ENCODE measurements around the gene SMIM44. TPM values are rescaled to one million over a fixed set of nuclear protein-coding genes. Genes with fewer than 3 reads are reported as not detected.

The SMIM44 gene
- total RNA-seq, 4 donors from 2014 or later, result 5.4 to 11.0 TPM; not detected in 2

DNA sequence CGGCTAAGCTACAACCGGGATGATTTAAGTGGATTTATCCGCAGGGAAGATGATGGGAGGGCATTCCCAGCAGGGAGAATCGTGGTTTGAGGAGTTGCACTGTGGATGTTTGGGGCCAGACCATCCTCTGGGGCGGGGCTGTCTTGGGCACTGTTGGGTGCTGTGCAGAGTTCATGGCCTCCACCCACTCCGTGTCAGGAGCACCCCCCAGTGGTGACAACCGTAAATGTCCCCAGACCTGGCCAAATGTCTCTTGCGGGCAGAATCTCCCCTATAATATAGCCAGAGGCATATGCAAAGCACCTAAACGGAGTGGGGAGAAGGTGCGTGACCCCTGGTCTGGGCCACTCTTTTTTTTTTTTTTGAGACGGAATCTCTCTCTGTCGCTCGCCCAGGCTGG, 43.2 kb downstream of the SMIM44 start:
- H3K9me3 ChIP-seq, result no peaks in the 10 kb centered on the region
- H3K4me3 ChIP-seq, result no peak overlapping the region
- no peaks in the 10 kb centered on the region for H3K27me3 ChIP-seq
- TF ChIP-seq CTCF (IDR thresholded peaks at IDR 0.05), result peak in 5 of 6 experiments; percentile 20 to 68 (median 49)
- TF ChIP-seq POLR2A (IDR thresholded peaks at IDR 0.05), result no peak
- peaks cover 0 to 27% (median 0%) of the 10 kb centered on the region in 4 donors for H3K4me1 ChIP-seq
- no peak overlapping the region for H3K27ac ChIP-seq
- peak; percentile 32 to 75 (median 73) for DNase-seq
- peaks cover 0 to 39% (median 0%) of the 10 kb centered on the region in 3 donors for H3K36me3 ChIP-seq

- DNase-seq, result peak; percentile 92 to 99 (median 98)
- TF ChIP-seq CTCF (IDR thresholded peaks at IDR 0.05) (peak in 1 of 6 experiments; percentile 8), POLR2A (IDR thresholded peaks at IDR 0.05) (peak in 1 of 2 donors; percentile 41)
- H3K4me1 ChIP-seq, result peaks cover 0 to 18% (median 4%) of the 10 kb centered on the region in 4 donors
- H3K4me3 ChIP-seq, result peak overlapping the region; percentile 56 to 72 (median 60)
- H3K27me3 ChIP-seq, result no peaks in the 10 kb centered on the region
- H3K36me3 ChIP-seq, result peaks cover 0 to 28% (median 0%) of the 10 kb centered on the region in 3 donors
- peak overlapping the region; percentile 82 to 88 (median 88) for H3K27ac ChIP-seq
- H3K9me3 ChIP-seq, result no peaks in the 10 kb centered on the region
Measured at GRCh38 chr19:3434630-3435553, 48.3 kb downstream of the SMIM44 start.

DNA sequence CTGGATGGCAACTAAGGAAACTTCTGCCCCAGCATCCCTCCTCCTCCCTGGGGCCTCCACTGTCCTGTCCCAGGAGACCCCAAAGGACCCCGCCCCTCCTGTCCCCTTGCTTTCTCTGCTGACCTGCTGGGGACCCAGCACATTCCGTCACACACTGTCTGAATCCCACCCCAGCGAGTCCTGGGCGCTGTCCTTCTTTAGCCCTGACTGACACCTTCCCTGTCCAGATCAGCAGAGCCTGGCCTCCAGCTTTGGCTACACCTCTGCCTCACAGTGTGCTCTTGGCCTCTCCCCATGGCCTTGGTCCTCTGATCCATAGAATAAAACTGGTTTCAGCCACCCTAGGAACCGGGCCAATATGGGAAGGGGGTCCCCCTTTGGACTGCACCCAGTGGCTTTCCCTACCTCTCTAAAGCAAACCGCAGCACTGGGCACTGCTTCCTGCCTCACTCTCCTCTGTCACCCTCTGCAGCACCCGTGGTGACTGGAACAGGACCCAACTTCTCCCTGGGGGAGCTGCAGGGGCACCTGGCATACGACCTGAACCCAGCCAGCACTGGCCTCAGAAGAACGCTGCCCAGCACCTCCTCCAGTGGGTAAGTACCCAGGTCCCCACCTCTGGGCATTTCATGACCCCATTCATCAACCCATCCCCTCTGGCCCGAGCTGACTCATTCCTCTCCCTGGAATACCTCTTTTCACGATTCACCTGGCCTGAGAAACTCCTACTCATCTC, 49.3 kb downstream of the SMIM44 start:
- Histone ChIP-seq H3K27ac (peak overlapping the region; percentile 82 to 88 (median 88)), H3K9me3 (no peaks in the 10 kb centered on the region), H3K4me3 (peak overlapping the region in 2 of 4 donors; percentile 56 to 63), H3K4me1 (peaks cover 0 to 19% (median 4%) of the 10 kb centered on the region in 4 donors), H3K27me3 (no peaks in the 10 kb centered on the region), H3K36me3 (peaks cover 0 to 27% (median 0%) of the 10 kb centered on the region in 3 donors)
- no peak for DNase-seq
- TF ChIP-seq CTCF (IDR thresholded peaks at IDR 0.05), result no peak
- TF ChIP-seq POLR2A (IDR thresholded peaks at IDR 0.05), result no peak

GRCh38 chr19:3433313-3433712, 49.9 kb downstream of the SMIM44 start:
- Histone ChIP-seq H3K4me1 (peaks cover 0 to 25% (median 4%) of the 10 kb centered on the region in 4 donors), H3K9me3 (no peaks in the 10 kb centered on the region), H3K4me3 (no peak overlapping the region), H3K36me3 (peaks cover 0 to 22% (median 0%) of the 10 kb centered on the region in 3 donors), H3K27me3 (no peaks in the 10 kb centered on the region), H3K27ac (peak overlapping the region in 3 of 4 donors; percentile 15 to 87 (median 82))
- no peak for TF ChIP-seq POLR2A (IDR thresholded peaks at IDR 0.05)
- DNase-seq, result no peak

Small RNA genes within 50 kb of the gene (small RNA-seq; reads per million reads assigned to genes)
- 0 reads per million in 2 donors for gene RF00212

Other genes starting within 250 kb of the SMIM44 start
- gene NFIC, start 116.9 kb downstream of the SMIM44 start, total RNA-seq, result 100 to 1,000 TPM in 1 of 4 donors, 10 to 100 TPM in 3; 34.7 to 191 (median 64.9) TPM
- 1,000 to 10,000 TPM in 1 of 4 donors, 100 to 1,000 TPM in 2, 10 to 100 TPM in 1; 75.9 to 1,153 (median 771) TPM for gene SMIM24, start 2.9 kb downstream of the SMIM44 start, total RNA-seq
- gene DOHH, start 17.2 kb upstream of the SMIM44 start, total RNA-seq, result 10 to 100 TPM in 1 of 4 donors, 1 to 10 TPM in 3; 5.6 to 10.2 (median 9.5) TPM
- gene FZR1, start 22.9 kb upstream of the SMIM44 start, total RNA-seq, result 10 to 100 TPM; 24.8 to 75.1 (median 38.7) TPM
- 10 to 100 TPM in 1 of 4 donors, 1 to 10 TPM in 2, not detected in 1; 1.8 to 11.1 (median 2.4) TPM for gene TEKTIP1, start 55.7 kb upstream of the SMIM44 start, total RNA-seq
- gene MFSD12, start 74.1 kb upstream of the SMIM44 start, total RNA-seq, result 100 to 1,000 TPM in 2 of 4 donors, 10 to 100 TPM in 2; 76.5 to 146 (median 104) TPM
- 100 to 1,000 TPM in 2 of 4 donors, 10 to 100 TPM in 2; 70.4 to 236 (median 117) TPM for gene HMG20B, start 89.5 kb upstream of the SMIM44 start, total RNA-seq
- 1 to 10 TPM in 2 of 4 donors, under 1 TPM in 2; 0.13 to 5.8 (median 0.70) TPM for gene GIPC3, start 102.0 kb upstream of the SMIM44 start, total RNA-seq
- 1 to 10 TPM in 2 of 4 donors, under 1 TPM in 1, not detected in 1; 0.80 to 5.0 (median 1.6) TPM for gene TBXA2R, start 123.4 kb upstream of the SMIM44 start, total RNA-seq
- 10 to 100 TPM; 21.2 to 60.2 (median 33.3) TPM for gene CACTIN, start 143.3 kb upstream of the SMIM44 start, total RNA-seq
- 10 to 100 TPM; 22.6 to 27.2 (median 26.1) TPM for gene PIP5K1C, start 217.0 kb upstream of the SMIM44 start, total RNA-seq
- gene TJP3, start 224.9 kb upstream of the SMIM44 start, total RNA-seq, result 100 to 1,000 TPM in 3 of 4 donors, 10 to 100 TPM in 1; 93.3 to 364 (median 286) TPM

Data from Peyer's patch (tissue), 4 donors.